OCI-LY7 (cell line): ENCODE measurements around the gene KCNA5.

Source experiments
- EZH2phosphoT487 ChIP-seq: fragments of 200-600 bp; sonication (generic); IDR thresholded peaks from 2 replicates; pipeline ENCODE4 v1.6.1; 2018; ENCODE audit warnings: low read depth, borderline replicate concordance, mild to moderate bottlenecking, mixed run types, antibody characterized with exemption, low read length, moderate library complexity, mixed read lengths
- TF ChIP-seq, protein P1 (sequence below): fragments of 200-600 bp; sonication (generic); conservative IDR thresholded peaks from 2 replicates; pipeline ENCODE4 v1.5.1; 2014; ENCODE audit warnings: mild to moderate bottlenecking, antibody characterized with exemption, low read length, moderate library complexity, mixed read lengths

DNA sequence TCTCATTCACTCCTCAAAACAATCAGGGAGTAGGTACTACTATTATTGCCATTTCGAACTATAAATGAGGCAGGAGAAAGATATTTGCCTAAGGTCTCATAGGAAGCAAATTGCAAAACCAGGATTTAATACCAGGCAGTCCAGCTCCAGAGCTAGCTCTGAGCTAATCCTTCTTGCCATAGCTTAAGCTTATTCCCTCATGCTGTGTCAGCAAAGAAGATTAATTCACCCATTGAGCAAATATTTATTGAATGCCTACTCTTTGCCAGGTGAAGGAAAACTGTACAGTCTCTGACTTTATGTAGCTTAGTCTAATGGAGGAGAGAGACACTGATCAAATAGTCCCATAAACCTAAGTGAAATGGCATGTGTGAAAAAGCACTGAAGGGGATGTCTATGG lies 19.5 kb downstream of the KCNA5 start:
- TF ChIP-seq, protein P1, sequence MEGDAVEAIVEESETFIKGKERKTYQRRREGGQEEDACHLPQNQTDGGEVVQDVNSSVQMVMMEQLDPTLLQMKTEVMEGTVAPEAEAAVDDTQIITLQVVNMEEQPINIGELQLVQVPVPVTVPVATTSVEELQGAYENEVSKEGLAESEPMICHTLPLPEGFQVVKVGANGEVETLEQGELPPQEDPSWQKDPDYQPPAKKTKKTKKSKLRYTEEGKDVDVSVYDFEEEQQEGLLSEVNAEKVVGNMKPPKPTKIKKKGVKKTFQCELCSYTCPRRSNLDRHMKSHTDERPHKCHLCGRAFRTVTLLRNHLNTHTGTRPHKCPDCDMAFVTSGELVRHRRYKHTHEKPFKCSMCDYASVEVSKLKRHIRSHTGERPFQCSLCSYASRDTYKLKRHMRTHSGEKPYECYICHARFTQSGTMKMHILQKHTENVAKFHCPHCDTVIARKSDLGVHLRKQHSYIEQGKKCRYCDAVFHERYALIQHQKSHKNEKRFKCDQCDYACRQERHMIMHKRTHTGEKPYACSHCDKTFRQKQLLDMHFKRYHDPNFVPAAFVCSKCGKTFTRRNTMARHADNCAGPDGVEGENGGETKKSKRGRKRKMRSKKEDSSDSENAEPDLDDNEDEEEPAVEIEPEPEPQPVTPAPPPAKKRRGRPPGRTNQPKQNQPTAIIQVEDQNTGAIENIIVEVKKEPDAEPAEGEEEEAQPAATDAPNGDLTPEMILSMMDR = no peak
- no peak for TF ChIP-seq EZH2phosphoT487
